K562 (cell line): ENCODE results near the gene EDEM1. TPM values are rescaled to one million over a fixed set of nuclear protein-coding genes. Genes with fewer than 3 reads are reported as not detected.
A peak's percentile ranks its signal among the peaks of the same experiment; 100 is the strongest.

Experiments
- AFF4 ChIP-seq: sonication (generic); formaldehyde crosslinking; IDR thresholded peaks from 2 replicates; pipeline ENCODE4 v1.8.0; 2023; ENCODE audit warnings: mild to moderate bottlenecking, missing genetic modification reagents
- BCOR ChIP-seq: fragments of 450-650 bp; IDR thresholded peaks from 2 replicates; pipeline ENCODE4 v1.6.1; 2016
- CBX2 ChIP-seq: fragments of 200-600 bp; sonication (generic); IDR thresholded peaks from one replicate; pipeline ENCODE4 v1.6.1; 2012; ENCODE audit warnings: mild to moderate bottlenecking, low read length, inconsistent platforms; ENCODE audit not compliant: insufficient read depth, poor library complexity, severe bottlenecking
- CLOCK ChIP-seq: fragments of 250-450 bp; sonication (Bioruptor Pico); IDR thresholded peaks from 2 replicates; pipeline ENCODE4 v1.4.0; 2020; ENCODE audit warnings: mild to moderate bottlenecking, moderate library complexity, borderline replicate concordance
- CREM ChIP-seq: IDR thresholded peaks from 2 replicates; pipeline ENCODE4 v1.6.1; 2014; ENCODE audit warnings: antibody characterized with exemption, low read depth
- DNMT1 ChIP-seq: fragments of 450-650 bp; IDR thresholded peaks from 2 replicates; pipeline ENCODE4 v1.6.1; 2016; ENCODE audit warnings: antibody characterized with exemption, mild to moderate bottlenecking
- ELF2 ChIP-seq: fragments of 250-450 bp; sonication (Bioruptor Pico); IDR thresholded peaks from 2 replicates; pipeline ENCODE4 v1.5.0; 2021; ENCODE audit warnings: mild to moderate bottlenecking
- HBP1 ChIP-seq: fragments of 450-650 bp; formaldehyde crosslinking; IDR thresholded peaks from 2 replicates; pipeline ENCODE4 v1.4.0; 2022; ENCODE audit warnings: missing genetic modification characterization
- KAT2B ChIP-seq: IDR thresholded peaks from one replicate; pipeline ENCODE4 v1.6.1; 2012; ENCODE audit warnings: low read depth, mild to moderate bottlenecking, control low read depth, inconsistent platforms, low read length, moderate library complexity
- KLF13 ChIP-seq: fragments of 450-650 bp; IDR thresholded peaks from 2 replicates; pipeline ENCODE4 v1.6.1; 2016; ENCODE audit warnings: missing genetic modification characterization, low read depth, mild to moderate bottlenecking, missing compliant biosample characterization, moderate library complexity, borderline replicate concordance
- MAFK ChIP-seq: IDR thresholded peaks from 2 replicates; pipeline ENCODE4 v1.6.1; 2011; ENCODE audit warnings: low read length, improper control_type of control experiment
- MCM3 ChIP-seq: fragments of 450-650 bp; IDR thresholded peaks from 2 replicates; pipeline ENCODE4 v1.6.1; 2016
- MTA2 ChIP-seq: fragments of 450-650 bp; IDR thresholded peaks from 2 replicates; pipeline ENCODE4 v1.6.1; 2016; ENCODE audit warnings: low read depth
- NBN ChIP-seq: fragments of 450-650 bp; IDR thresholded peaks from 2 replicates; pipeline ENCODE4 v1.6.1; 2016; ENCODE audit warnings: low read depth, mild to moderate bottlenecking
- PYGO2 ChIP-seq: fragments of 450-650 bp; IDR thresholded peaks from 2 replicates; pipeline ENCODE4 v1.6.1; 2016; ENCODE audit warnings: mild to moderate bottlenecking, missing genetic modification characterization, moderate library complexity, missing compliant biosample characterization
- RUNX1 ChIP-seq: sonication (generic); IDR thresholded peaks from 2 replicates; pipeline ENCODE4 v1.6.1; 2016; ENCODE audit warnings: antibody characterized with exemption, low read depth
- SOX6 ChIP-seq: fragments of 450-650 bp; IDR thresholded peaks from 2 replicates; pipeline ENCODE4 v1.6.1; 2014; ENCODE audit warnings: mild to moderate bottlenecking
- SP1 ChIP-seq: sonication (generic); formaldehyde crosslinking; IDR thresholded peaks from 2 replicates; pipeline ENCODE4 v1.8.1; 2022; ENCODE audit warnings: mild to moderate bottlenecking, missing genetic modification reagents
- TARDBP ChIP-seq: fragments of 450-650 bp; IDR thresholded peaks from 2 replicates; pipeline ENCODE4 v1.6.1; 2016
- ZBTB17 ChIP-seq: fragments of 450-650 bp; formaldehyde crosslinking; IDR thresholded peaks from 2 replicates; pipeline ENCODE4 v1.4.0; 2020; ENCODE audit warnings: mild to moderate bottlenecking
- ZC3H8 ChIP-seq: fragments of 450-650 bp; IDR thresholded peaks from 2 replicates; pipeline ENCODE4 v1.6.1; 2017
- ZNF12 ChIP-seq: sonication (generic); formaldehyde crosslinking; IDR thresholded peaks from 2 replicates; pipeline ENCODE4 v1.4.0; 2020; ENCODE audit warnings: mild to moderate bottlenecking, missing genetic modification reagents
- ZNF133 ChIP-seq: fragments of 250-450 bp; sonication (Bioruptor Pico); IDR thresholded peaks from 2 replicates; pipeline ENCODE4 v1.4.0; 2020; ENCODE audit warnings: mild to moderate bottlenecking
- ZNF324 ChIP-seq: fragments of 250-450 bp; sonication (Bioruptor Pico); IDR thresholded peaks from 2 replicates; pipeline ENCODE4 v1.4.0; 2020; ENCODE audit warnings: mild to moderate bottlenecking
- polyA plus RNA-seq, 8 experiments: library from polyadenylated mRNA; depleted of rRNA in 4 of 8; stranded (reverse) in 5 of 8; unstranded in 3 of 8; fragments of >200 nt; fragmentation: Nextera tagmentation in 2 of 8; fragmentation: Illumina TruSeq in 1 of 8; extraction: Ambion mirVana in 2 of 8; extraction: Trizol in 1 of 8; gene quantifications; 2 replicates each; pipeline versions ENCODE4 v1.2.1 to v1.2.3, GENCODE V29; 2011 to 2014; ENCODE audit warnings: inconsistent platforms in 1 of 8, missing spikeins in 1 of 8
- total RNA-seq, 7 experiments: library from RNA; depleted of rRNA in 6 of 7; stranded (reverse); fragments of >200 nt in 6 of 7; fragmentation: Illumina TruSeq in 2 of 7; extraction: Trizol in 2 of 7; gene quantifications; 2 replicates each; pipeline versions ENCODE4 v1.2.1 to v1.2.3, GENCODE V29; 2011 to 2021; ENCODE audit warnings: low replicate concordance in 1 of 7

EDEM1 gene
- total and polyA plus RNA-seq, 9 of the 15 experiments (the other 6 are each of a cell fraction or from before 2014, with no cell fraction given): 6.2 to 36.7 (median 14.3) TPM

GRCh38 chr3:5187156-5187919, at the start of gene EDEM1 (continued):
- TF ChIP-seq PYGO2 (tag) (no peak), CLOCK (CRISPR knock-in tag) (no peak), SOX6 (peak; percentile 61; the same call in 1 of the 2 replicates), CREM (peak; percentile 78), ZNF324 (CRISPR knock-in tag) (no peak), TARDBP (peak; percentile 54; the same call in 1 of the 2 replicates), RUNX1 (no peak), BCOR (no peak), ZNF12 (CRISPR knock-in tag) (0 out of 2 replicates have a peak, but pooled peaks have one; percentile 30), KLF13 (no peak), HBP1 (CRISPR knock-in tag) (no peak), ZNF133 (CRISPR knock-in tag) (no peak), ELF2 (CRISPR knock-in tag) (peak; percentile 66; the same call in 1 of the 2 replicates), CBX2 (no peak), NBN (peak; percentile 48; the same call in 1 of the 2 replicates), SP1 (CRISPR knock-in tag) (peak; percentile 89), DNMT1 (no peak), MTA2 (no peak), ZC3H8 (no peak), MAFK (no peak), AFF4 (CRISPR knock-in tag) (peak; percentile 10; the same call in 1 of the 2 replicates), KAT2B (no peak), ZBTB17 (CRISPR knock-in tag) (no peak), MCM3 (no peak)
